Limb (tissue), 2 donors: ENCODE results near the gene NT5C1B.
A peak's percentile ranks its signal among the peaks of the same experiment; 100 is the strongest.

Experiments used
- DNase-seq, 2 donors: peaks; one replicate each; pipeline ENCODE4 v3.0.0-alpha.2; 2016; ENCODE audit errors: extremely low spot score in 2 of 2

The NT5C1B gene

DNA sequence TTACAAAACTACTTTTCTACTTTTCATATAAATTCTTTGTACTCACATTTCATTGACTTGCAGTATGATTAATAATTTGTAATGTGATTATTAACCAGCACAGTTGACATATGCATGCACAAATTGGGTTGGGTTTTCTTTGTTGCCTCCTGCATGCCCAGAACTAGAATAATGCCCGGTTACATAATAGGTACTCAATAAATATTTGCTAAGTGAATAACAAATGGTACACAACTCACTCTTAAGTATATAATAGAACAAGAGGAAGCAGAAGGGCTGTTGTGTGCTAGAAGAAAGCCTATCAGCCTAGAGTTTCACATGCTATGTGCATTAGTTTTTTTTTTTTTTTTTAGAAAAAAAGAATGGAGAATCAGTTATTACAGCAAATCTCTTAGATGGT, 38.2 kb downstream of the NT5C1B start:
- DNase-seq, result no peak

GRCh38 chr2:18550433-18550832, 38.9 kb downstream of the NT5C1B start:
- DNase-seq, result no peak

- no peak for DNase-seq
These were observed 40.3 kb downstream of the NT5C1B start for GRCh38 chr2:18549083-18549482.

GRCh38 chr2:18548621-18549020, 40.7 kb downstream of the NT5C1B start:
- no peak for DNase-seq

DNA sequence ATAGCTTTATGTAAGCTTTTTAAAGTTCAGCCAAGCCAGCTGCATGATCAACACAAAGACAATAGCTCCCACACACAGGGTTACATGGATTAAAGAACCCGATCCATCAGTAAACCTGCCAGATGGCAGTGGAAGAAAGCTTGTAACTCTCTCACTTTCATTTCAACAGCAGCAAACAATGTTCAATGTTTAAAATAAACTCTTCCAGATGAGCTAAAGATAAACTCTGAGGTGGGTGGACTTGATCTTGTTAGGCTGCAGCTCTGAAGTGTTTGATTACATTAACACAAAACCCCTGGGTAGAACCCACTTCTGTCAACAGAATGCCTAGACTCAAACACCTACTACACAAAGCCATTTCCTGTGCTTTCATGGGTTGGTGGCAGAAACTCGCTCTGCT, 42.8 kb downstream of the NT5C1B start:
- peak in 1 of 2 donors; percentile 30 for DNase-seq

- no peak for DNase-seq
These were observed 44.0 kb downstream of the NT5C1B start for GRCh38 chr2:18545384-18545783.

DNA sequence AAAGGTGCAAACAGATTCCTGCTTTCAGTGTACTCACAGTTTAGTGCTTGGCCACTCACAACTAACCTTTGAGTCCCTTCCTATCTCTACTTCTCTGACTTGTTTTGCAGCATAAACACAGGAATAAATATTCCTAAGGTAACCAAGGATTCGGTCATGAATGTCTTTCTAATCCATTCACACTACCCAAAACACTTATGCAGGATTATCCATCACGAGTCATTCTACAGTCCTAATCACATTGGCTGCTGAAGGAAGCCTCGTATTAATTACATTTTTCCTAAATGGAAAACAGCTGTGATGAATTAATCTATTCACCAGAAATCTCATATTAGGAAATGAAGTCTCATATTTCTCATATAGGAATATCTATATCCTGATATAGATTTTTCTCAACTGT, 45.2 kb downstream of the NT5C1B start:
- DNase-seq, result no peak

- no peak for DNase-seq
These were observed 48.5 kb downstream of the NT5C1B start for GRCh38 chr2:18540872-18541271.

DNA sequence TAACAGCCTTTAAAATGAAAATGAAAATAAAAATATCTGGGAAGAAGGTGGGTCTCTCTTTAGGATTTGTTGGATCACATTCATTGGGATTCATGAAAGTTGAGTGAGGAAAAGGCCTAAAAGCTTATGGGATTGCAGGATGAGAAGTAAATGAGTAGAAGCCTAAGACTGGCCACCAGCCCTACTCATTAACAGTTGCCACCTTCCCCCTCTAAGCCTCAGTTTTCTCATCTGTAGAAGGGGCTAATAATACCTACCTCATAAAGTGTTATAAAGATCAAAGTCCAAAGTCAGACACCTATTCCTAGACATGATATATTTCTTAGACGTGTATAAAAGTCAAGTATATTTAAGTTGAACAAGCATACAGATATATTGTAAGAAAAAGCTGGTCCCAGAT, 52.7 kb downstream of the NT5C1B start:
- DNase-seq, result no peak

DNA sequence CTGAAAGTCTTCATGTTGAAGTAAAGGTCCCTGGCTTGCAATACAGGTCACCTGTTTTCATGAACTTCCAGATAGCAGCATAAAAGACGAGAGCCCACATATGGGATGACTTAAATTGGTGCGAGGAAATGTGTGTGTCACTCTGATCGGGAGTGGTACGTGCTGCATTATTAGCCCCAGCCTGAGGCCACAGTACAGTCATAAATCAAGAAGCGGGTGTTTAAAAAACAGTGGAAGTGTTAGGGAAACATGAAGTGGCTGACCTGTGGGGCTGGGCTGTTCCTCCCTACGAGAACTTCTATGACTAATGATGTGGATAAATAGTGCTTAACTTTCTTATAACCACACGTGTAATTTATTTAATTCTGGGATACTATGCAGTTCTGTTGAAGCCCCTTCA, 53.3 kb downstream of the NT5C1B start:
- DNase-seq, result no peak

DNA sequence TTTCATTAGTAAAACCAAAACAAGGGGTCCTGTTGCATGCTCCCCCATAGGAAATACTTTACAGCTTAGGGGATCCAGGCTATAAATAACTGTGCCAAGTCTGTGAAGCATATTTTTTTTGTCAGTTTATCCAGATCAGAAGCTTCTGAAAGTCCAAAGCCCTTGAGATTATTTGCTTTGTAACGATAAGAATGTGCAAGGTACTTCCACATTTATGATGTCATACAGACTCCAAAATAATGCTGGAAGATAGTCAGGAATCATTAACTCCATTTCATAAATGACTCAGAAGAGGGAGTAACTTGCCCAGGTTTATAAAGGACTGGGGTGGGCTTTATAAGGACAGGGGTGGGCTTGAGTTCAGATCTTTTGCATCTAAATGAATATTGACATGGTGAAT, 58.2 kb downstream of the NT5C1B start:
- no peak for DNase-seq

GRCh38 chr2:18527822-18528221, 61.5 kb downstream of the NT5C1B start:
- DNase-seq, result no peak

- DNase-seq, result no peak
These were observed 62.0 kb downstream of the NT5C1B start for GRCh38 chr2:18527326-18527725.

- no peak for DNase-seq
These were observed 62.9 kb downstream of the NT5C1B start for GRCh38 chr2:18526429-18526828.

DNA sequence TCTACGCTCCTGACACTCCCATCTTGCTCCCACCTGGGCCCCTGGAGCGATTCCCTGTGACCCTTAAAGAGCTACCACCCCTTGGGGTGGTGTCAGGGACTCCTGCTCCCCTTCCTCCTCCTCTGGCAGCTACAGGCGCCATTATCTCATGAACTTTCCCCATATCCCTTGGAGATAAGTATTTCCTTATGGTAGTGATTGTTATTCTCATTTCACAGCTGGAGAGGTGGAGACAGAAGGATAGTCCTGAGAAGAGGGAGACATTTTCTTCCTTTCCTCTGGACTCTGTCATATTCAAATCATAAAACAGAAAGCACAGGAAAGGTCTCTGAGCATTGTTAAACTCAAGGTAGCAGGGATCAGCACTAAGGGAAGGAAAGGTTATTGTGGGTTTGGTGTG, 63.5 kb downstream of the NT5C1B start:
- no peak for DNase-seq

DNA sequence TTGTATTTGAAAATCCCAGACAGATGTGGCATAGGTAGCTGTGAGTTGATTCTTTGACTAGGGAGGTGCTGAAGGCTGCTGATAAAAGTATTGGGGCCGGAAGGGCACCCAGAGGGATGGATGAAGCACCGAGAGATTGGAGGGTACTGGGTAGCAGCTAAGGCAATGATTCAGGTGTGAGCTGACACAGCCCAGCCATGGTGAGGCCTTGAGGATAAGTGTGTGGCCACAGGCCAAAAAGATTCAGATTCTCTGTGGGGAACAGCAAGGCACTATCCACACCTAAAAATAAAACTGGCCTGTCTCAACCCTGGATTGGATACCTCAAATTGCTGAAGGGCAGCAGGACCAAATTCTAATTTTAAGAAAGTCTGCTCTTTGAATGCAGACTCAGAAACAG, 64.1 kb downstream of the NT5C1B start:
- no peak for DNase-seq

GRCh38 chr2:18522484-18523146, 66.8 kb downstream of the NT5C1B start:
- DNase-seq, result no peak

DNA sequence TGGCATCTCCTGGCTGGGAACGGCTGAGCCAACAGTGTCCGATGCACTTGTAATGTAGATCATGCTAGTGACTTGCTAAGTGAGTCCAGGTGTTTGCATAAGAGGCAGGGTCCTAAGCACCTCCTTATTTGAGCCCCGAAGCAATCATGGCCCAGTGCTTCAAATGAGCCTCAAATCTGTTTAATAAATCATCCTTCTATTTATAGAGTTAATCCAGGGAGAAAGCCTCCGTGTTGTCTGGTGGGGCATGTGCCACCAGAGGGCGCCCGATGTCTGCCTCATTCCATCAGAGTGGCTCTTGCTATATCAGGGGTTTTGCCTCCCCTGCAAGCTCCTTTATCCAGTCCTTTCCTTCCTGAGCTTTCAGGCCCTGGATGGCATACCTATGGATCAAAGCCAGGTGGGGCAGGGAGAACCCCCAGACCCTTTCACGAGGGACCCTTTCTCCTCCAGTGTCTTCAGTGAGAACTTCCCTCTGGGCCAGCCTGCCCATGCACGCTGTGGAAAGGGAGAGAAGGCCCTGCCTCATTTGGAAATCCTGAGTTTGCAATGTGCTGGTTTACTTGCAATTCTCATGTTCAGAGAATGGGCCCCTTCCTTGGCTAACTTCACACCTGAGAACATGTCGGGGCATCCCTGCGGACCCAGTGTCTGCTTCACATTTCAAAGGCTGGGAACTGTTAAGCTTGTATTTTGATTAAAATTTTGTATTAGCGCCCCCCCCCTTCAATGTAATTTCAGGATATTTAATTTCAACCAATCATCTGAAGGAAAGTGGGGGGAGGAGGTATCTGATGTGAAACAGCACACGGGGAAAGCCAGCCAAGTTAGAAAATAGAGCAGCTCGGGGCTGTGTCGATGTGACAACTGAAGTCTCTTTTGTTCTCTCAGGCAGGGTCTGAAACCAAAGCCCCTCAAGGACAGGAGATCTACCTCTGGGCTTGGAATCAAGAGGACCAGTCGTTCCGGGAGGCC, 68.6 kb downstream of the NT5C1B start:
- peak; percentile 90 to 94 for DNase-seq

DNA sequence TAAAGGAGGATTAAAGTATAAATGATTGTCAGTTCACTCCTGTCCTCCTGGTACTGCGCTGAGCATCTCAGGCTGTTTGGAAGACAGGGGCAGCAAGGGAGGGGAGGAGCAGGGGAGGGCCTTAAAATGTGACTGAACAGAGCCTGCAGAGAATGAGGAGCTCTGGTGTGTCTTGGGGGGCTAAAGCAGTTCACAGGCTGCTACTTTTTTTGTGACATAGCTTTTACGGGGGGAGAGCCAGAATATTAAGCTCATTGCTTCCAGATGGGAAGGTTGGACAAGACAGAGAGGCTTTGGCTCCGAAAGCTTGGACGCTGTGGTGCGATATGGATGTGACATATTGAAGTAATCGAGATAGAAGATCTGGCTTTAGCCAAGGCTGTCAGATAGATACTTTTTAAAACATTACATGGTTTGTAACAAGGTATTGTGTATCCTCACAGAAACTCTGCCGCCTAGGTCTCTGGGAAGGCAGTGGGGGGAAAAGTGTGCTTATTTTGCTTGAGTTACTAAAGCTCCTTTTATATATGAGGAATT, 69.4 kb downstream of the NT5C1B start:
- DNase-seq, result peak in 1 of 2 donors; percentile 47

- no peak for DNase-seq
These were observed 71.0 kb downstream of the NT5C1B start for GRCh38 chr2:18518116-18519111.

- no peak for DNase-seq
These were observed 72.0 kb downstream of the NT5C1B start for GRCh38 chr2:18517386-18517785.
